GM19452 (cell line): ENCODE measurements around the gene CCS.
"Not testable (repeated sequence)": the region's sequence is repeated elsewhere in the genome, so short reads cannot be mapped to it uniquely, and the experiment has no call there.

Experiments
- ATAC-seq: cut with Tn5 transposase; IDR thresholded peaks from one replicate; pipeline ENCODE4 v1.9.1; 2021; ENCODE audit not compliant: unreplicated experiment

CCS gene, protein sequence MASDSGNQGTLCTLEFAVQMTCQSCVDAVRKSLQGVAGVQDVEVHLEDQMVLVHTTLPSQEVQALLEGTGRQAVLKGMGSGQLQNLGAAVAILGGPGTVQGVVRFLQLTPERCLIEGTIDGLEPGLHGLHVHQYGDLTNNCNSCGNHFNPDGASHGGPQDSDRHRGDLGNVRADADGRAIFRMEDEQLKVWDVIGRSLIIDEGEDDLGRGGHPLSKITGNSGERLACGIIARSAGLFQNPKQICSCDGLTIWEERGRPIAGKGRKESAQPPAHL

DNA sequence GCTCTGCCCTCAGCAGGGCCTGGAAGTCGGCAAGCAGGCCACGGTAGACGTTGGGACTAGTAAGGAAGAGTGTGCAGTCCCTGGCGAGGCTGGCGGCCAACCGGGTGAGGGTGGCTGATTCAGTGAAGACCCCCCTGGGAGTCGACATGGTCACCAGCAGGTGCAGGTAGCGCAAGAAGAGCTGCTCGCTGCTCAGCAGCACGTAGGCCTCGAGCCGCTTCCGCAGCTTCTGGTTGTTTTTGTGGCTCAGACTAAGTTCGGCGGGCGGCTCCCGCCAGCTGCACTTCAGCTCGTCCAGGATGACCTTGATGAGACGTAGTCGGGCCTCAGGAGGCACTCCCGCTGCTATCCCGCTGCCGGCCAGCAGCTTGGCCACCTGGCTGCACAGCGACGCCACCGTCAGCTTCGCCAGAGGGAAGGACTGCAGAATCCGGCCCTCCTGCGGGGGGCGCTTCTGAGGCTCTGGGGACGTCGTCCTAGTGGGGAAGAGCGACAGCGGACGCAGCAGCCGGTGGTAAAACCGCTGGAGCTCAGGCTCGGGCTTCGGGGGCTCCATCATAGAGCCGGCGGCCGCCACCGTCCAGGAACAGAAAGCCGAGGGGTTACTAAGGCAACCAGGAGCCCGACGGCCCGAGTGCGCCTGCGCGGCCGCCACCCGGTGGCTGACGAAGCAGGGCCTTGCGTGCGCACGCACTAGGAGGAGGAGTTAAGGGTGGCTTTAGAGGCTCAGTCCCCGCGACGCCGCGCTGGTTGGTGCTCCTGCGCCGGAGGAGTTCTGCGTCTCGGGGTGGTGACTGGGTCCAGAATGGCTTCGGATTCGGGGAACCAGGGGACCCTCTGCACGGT, at the start of gene CCS, which contains the start of gene CCDC87:
CCS (plus strand) TSS at position 729 of the 846 bp plus-strand sequence; CDS start at position 806, 77 bp downstream.
CCDC87 (minus strand) TSS at position 607 of the 846 bp plus-strand sequence; CDS start at position 559, 48 bp downstream.
- peak; percentile 91 for ATAC-seq

DNA sequence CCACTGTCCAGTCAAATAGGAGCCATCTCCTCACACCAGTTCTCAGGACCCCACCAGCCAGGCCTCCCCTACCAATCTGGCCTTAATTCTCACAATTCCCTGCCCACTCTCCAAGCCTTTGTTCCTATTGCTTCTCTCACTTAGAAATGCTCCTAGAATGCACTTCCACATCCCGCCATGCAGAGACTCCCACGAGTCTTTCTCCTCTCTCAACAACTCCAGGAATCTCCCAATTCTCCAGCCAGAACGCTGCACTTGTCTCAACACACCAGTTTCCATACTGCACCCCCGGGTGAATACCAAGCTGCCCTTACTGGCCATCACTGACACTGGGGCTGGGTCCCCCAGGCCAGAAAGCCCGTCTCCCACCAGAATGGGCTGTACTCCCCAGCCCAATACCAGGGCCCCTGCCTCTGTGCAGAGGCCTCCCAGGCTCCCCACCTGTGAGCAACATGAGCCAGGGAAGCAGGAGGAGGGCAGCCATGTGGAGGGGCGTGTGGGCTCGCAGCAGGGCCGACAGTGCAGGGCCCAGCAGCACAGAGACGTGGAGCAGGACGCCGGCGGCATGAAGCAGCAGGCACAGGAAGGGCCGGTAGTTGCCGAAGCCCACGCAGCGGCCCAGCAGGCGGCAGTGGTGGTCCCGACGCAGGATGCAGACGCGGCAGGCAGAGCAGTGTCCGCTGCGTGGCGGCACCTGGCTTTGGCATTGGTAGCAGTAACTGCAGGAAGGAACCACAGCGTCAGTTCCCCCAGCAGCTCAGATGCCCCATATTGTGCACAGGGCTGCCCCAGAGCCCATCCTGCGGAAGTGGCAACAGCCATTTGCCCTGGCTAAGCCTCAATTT, 49.5 kb upstream of the CCS start:
- no peak for ATAC-seq

DNA sequence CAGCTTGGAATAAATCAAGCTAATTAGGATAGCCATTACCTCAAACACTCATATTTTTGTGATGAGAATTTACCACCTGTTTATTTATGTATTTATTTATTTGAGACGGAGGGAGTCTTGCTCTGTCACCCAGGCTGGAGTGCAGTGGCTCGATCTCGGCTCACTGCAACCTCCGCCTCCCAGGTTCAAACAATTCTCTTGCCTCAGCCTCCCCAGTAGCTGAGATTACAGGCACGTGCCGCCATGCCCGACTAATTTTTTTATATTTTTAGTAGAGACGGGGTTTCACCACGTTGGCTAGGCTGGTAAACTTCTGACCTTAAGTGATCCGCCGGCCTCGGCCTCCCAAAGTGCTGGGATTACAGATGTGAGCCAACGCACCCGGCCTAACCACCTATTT, 48.0 kb upstream of the CCS start:
- ATAC-seq, result not testable (repeated sequence)

DNA sequence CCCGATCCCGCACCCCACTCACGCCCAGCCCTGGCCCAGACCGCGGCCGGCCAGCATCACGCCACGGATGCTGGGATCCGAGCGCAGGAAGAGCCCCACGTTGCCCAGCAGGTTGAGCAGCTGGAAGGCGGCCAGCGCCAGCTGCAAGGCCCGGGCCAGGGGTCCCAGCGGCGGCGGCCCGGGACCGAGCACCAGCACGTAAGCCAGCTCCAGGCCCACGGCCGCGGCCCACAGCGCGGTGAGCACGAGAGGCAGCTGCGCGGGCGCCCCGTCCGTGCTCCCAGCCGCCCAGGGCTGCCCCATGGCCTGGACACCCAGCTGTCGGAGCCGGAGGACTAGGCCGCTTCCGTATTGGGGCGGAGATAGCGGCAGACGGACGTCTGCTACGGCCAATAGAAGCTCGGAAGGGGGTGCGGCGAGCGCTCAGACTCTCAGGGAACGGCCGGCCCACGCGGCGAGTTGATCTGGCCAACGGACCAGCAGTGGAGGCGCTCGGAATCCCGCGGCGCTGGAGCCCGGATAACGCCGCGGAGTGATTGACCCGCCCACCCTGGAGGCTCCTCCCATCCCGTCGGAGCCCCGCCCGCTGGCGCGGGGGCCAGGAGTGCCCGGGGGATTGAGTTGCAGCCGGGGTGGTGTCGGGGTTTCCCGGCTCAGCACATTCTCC, 47.2 kb upstream of the CCS start, which contains the start of gene ZDHHC24:
ZDHHC24 (minus strand) TSS at position 348 of the 667 bp plus-strand sequence; CDS start at position 303, 45 bp downstream.
- peak; percentile 82 for ATAC-seq

DNA sequence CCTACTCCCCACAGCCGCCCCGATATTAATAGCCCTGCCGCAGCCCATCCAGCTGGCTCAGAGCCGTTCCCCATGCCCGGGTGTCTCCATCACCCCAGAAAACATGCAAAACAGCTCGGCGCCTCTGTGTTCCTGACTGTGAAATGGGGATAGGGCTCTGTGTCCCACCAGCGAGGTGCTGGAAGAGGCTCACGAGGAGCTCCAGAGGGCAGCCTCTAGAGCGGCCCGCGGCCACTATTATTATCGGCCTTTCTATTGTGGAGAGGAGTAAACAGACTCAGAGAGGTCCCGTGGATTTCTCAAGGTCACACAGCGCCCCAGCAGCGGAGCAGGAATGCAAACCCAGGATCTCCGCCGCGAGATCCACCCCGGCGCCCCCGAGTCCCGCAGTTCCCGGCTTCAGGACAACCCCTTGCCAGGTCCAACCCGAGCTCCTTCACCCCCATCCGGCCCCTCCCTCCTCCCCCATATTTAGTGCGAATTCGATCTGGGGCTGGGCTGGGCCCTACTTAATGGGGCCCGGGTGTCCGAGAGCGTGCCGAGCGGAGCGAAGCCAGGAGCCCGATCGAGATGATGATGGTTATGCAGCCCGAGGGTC, 46.5 kb upstream of the CCS start, which contains the start of gene ACTN3:
ACTN3 (plus strand) TSS at position 536 of the 598 bp plus-strand sequence; CDS start at position 571, 35 bp downstream.
- no peak for ATAC-seq

DNA sequence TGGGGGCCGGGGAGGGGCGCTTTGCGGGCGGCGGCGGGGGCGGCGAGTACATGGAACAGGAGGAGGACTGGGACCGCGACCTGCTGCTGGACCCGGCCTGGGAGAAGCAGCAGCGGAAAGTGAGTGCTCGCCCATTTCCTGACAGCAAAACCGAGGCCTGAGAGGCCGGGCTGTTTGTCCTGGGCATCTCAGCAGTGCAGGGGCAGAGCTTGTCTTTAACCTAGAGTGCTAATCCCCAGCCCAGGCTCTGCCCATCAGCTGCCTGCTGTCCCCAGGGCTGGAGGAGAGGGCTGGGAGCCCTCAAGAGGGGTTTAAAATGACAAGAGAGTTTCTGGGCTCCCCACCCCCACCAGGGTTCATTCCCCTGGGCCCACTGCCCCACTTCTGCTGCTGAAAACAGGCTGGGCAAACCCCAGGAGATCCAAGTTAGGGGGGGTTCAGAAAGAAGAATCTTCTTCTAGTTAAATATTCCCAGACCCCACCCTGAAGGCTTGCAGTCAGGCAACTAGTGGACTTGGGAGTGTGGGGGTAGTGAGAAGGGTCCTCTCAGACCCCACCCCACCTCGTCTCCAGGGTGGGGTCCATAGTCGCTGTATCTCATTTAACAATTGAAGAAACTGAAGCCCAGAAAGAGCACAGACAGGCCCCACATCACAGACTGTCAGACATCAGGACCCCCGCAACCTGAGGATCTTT, 45.9 kb upstream of the CCS start:
- ATAC-seq, result no peak

DNA sequence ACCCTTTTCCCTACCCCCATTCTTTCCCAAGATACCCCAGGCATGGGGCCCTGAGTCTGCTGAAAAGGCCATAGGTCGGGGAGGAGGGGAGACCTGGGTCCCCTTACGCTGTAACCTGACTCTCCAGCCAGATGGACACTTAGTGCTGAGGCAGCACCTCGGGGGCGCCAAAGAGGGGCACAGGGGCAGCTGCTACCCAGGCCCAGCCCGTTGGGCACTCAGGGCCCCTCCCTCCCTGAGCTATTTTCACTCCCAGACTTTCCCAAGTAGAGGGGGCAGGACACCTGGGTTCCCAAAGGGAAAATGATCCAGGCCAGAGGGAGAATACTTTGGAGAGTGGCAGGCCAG, 45.3 kb upstream of the CCS start:
- no peak for ATAC-seq

DNA sequence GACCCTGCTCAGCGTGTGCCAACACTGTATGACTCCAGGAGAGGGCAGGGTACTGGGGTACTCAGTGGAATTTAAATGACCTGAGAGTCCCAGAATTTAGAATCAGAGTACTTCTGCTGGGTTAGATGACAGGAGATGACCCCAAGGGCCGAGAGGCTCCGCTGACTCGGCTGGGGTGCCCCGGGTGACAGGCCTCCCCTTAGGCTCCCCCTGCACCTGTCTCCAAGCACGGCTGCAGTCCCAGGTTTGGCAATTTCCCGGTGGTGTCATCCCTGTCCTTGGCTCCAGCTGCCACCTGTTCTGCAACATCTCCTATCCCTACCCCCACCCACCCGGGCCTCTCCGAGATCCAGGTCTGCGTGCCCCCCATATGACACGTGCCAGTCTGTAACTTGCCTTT, 44.9 kb upstream of the CCS start:
- ATAC-seq, result no peak

DNA sequence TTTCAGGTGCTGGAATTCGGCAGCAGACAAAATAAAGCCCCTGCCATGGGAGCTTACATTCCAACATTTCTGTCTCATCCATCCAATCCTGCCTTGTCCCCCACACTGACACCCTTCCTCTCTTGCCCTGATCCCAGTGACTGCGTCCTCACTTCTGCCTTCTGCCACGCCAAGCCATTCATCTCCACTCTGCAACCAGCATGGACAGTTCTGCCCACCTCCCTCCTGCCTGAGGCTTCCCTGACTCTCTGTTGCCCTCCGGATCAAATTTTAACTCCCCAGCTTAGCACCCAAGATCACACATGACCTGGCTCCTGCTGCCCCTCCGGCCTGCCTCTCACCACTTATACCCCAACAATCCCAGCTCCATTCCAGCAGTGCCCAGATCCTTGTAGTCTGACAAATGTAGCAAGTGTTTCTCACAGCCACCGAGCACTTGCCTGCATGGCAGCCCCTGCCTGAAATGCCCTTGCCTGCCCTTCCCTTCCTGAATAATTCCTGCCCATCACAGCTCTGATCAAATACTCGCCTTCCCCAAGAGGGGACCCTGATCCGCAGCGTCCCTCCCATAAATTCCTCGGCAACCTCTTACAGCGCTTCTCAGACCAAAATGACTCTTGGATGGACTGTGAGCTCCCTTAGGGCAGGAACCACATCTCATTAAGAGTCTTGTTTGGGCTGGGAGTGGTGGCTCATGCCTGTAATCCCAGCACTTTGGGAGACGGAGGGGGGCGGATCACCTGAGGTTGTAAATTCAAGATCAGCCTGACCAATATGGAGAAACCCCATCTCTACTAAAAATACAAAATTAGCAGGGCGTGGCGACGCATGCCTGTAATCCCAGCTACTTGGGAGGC, 44.0 kb upstream of the CCS start:
- no peak for ATAC-seq

DNA sequence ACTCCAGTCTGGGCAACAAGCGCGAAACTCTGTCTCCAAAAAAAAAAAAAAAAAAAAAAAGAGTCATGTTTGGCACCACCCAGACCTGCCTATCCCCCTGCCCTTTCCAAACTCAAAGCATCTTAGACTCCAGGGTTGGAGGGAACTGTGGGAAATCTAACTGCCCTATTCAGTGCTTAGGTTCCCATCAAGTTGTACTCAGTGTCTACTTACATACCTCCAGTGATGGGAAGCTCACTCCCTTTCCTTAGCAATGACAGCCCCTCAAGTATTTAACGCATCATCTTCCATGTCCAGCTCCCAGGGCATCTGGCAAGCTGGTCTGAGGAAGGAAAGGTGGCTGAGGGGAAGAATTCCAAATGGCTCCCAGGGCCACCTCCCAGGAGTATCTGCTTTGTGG, 43.3 kb upstream of the CCS start:
- ATAC-seq, result no peak

DNA sequence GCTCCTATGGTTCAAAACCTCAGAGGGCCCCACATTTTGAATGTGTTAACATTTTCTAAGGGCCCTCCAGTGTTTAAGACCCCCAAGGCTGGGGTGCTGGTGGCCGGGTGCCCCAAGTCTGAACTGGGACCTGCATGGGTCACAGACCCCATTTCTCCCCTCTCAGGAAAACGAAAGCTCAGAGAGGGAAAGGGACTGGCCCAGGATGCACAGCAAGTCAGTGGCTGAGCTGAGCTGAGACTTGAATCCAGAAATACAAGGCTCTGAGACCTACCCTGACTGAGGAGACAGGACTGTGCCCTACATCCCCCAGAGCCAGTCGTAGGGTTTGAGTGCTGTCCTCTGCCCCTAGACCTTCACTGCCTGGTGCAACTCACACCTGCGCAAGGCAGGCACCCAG, 42.1 kb upstream of the CCS start:
- no peak for ATAC-seq

DNA sequence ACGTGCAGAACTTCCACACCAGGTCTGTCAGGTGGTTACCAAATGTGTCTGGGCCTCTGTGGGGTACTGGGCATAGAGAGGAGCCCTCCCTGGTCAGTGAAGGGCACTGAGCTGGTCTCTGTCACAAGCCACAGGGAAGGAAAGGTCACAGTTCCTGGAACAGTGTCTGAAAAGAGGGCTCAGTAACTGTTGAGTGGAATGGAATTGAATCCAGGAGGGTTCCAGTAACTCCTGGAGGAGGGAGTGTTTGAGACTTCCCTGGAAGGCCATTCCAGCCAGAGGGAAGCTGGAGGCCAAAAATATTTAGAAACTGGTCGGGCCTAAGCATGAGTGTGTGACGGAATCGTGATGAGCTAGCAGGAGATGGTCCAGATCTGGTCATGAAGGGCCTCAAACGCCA, 38.4 kb upstream of the CCS start:
- no peak for ATAC-seq

DNA sequence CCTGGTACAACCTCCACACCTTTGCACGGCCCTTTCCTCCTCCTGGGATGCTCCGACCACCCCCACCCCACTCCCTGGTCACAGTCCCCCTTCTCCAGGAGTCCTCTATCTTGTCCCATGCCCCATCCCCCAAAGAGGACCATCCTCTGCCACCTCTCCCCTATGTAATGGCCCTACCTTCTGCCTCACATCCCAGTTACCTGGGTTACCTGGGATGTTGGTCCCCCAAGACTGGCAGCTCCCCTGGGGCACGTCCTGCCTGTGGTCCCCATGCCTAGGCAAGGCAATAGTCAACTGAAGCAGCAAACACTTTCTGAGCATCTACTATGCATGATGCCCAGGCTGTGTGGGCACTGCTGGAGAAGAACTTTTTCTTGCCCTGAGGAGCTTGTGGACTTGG, 37.6 kb upstream of the CCS start:
- ATAC-seq, result no peak

DNA sequence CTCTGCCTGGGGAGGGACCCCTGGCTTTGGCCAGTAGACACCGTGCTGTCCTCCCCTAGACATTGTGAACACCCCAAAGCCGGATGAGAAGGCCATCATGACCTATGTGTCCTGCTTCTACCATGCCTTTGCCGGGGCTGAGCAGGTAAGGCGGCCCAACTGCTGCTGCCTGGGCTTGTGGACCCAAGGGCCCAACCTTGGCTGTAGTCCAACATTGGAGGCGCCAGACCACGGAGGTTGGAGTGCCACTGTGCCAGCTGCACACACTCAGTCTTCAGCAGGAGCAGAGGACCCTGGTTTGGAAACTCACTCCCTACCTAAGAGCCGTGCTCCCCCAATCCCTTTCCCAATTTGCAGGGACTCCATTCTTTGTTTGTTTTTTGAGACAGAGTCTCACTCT, 36.9 kb upstream of the CCS start:
- no peak for ATAC-seq

DNA sequence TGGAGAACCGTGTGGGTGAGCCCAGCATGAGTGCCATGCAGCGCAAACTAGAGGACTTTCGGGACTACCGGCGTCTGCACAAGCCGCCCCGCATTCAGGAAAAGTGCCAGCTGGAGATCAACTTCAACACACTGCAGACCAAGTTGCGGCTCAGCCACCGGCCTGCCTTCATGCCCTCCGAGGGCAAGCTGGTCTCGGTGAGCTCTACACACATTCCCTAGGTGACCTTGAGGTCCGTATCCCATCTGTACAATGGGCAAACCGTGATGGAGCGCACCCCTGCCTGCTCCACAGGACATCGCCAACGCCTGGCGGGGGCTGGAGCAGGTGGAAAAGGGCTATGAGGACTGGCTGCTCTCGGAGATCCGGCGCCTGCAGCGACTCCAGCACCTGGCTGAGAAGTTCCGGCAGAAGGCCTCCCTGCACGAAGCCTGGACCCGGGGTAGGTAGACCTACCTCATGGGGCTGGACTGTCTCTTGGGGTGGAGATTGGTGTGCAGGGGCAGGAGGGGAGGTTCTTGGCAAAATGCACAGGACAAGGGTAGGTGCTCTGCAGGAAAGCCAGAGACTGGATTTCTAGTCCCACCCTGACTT, 35.2 kb upstream of the CCS start:
- ATAC-seq, result no peak

DNA sequence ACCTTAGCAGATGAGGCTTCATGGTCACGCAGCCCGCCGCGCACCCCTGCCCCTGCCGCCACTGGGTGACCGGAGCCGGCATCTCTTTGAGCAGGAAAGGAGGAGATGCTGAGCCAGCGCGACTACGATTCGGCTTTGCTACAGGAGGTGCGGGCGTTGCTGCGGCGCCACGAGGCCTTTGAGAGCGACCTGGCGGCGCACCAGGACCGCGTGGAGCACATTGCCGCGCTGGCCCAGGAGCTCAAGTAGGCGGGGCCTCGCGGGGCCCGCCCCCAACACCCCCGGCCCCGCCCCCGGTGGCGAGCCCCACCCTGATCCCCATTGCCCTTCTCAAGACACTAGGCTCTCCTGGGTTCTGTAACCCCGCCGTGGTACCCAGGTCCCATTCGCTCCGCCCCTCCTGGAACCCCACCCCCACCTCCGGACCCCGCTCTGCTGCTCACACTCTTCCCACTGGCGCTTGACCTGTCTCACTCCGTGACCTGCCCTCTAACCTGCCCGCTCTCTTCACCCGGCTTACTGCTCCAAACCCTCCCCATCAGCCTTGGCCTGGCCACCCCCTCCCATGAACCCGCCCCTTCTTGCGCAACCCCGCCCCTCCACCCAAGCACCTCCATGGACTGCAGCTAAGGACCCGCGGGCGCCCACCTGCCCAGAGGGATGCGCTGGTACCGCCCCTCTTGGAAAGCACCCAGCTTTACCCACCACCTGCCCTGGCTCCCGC, 33.7 kb upstream of the CCS start:
- ATAC-seq, result no peak

DNA sequence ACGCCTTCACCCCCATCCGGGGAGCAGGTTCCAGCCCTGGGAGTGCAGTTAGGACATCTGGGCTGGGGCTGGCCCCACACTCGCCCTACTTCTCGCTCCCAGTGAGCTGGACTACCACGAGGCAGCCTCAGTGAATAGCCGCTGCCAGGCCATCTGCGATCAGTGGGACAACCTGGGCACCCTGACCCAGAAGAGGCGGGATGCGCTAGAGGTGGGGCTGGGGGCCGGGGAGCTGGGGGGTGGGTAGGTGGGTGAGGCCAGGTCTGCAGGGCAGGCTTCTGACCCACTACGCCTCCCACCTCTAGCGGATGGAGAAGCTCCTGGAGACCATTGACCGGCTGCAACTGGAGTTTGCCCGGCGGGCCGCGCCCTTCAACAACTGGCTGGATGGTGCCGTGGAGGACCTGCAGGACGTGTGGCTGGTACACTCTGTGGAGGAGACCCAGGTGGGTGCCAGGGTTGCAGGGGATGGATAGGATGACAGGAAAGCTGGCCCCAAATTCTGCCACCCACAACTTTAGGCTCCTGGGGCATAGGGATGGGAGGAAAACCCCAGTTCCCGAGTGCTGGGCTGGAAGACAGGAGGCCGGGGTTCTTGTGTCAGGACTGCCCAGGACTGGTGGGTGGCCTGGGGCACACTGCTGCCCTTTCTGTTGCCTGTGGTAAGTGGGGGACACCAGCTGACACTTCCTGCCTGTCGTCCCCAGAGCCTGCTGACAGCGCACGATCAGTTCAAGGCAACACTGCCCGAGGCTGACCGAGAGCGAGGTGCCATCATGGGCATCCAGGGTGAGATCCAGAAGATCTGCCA, 32.9 kb upstream of the CCS start:
- no peak for ATAC-seq
